HEK293 (cell line): ENCODE data around the gene DAG1.

Experiments
- KLF9 ChIP-seq: fragments of 450-650 bp; formaldehyde crosslinking; IDR thresholded peaks from 2 replicates; pipeline ENCODE4 v1.5.1; 2016; ENCODE audit warnings: missing biosample characterization, missing genetic modification characterization, low read depth
- YY1 ChIP-seq: fragments of 450-650 bp; formaldehyde crosslinking; IDR thresholded peaks from 2 replicates; pipeline ENCODE4 v1.5.1; 2018; ENCODE audit warnings: missing biosample characterization, missing genetic modification characterization
- ZNF302 ChIP-seq: fragments of 450-650 bp; formaldehyde crosslinking; IDR thresholded peaks from 2 replicates; pipeline ENCODE4 v1.5.1; 2016; ENCODE audit warnings: missing biosample characterization, missing genetic modification characterization, low read depth
- TF ChIP-seq, protein P1 (sequence below): fragments of 450-650 bp; formaldehyde crosslinking; IDR thresholded peaks from 2 replicates; pipeline ENCODE4 v1.5.1; 2016; ENCODE audit warnings: missing biosample characterization, missing genetic modification characterization
- TF ChIP-seq, protein P2 (sequence below): fragments of 450-650 bp; formaldehyde crosslinking; IDR thresholded peaks from 2 replicates; pipeline ENCODE4 v1.5.1; 2016; ENCODE audit warnings: missing biosample characterization, missing genetic modification characterization

- TF ChIP-seq, protein P1, sequence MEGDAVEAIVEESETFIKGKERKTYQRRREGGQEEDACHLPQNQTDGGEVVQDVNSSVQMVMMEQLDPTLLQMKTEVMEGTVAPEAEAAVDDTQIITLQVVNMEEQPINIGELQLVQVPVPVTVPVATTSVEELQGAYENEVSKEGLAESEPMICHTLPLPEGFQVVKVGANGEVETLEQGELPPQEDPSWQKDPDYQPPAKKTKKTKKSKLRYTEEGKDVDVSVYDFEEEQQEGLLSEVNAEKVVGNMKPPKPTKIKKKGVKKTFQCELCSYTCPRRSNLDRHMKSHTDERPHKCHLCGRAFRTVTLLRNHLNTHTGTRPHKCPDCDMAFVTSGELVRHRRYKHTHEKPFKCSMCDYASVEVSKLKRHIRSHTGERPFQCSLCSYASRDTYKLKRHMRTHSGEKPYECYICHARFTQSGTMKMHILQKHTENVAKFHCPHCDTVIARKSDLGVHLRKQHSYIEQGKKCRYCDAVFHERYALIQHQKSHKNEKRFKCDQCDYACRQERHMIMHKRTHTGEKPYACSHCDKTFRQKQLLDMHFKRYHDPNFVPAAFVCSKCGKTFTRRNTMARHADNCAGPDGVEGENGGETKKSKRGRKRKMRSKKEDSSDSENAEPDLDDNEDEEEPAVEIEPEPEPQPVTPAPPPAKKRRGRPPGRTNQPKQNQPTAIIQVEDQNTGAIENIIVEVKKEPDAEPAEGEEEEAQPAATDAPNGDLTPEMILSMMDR (tag by site-specific recombination) = no peak
- TF ChIP-seq, protein P2, sequence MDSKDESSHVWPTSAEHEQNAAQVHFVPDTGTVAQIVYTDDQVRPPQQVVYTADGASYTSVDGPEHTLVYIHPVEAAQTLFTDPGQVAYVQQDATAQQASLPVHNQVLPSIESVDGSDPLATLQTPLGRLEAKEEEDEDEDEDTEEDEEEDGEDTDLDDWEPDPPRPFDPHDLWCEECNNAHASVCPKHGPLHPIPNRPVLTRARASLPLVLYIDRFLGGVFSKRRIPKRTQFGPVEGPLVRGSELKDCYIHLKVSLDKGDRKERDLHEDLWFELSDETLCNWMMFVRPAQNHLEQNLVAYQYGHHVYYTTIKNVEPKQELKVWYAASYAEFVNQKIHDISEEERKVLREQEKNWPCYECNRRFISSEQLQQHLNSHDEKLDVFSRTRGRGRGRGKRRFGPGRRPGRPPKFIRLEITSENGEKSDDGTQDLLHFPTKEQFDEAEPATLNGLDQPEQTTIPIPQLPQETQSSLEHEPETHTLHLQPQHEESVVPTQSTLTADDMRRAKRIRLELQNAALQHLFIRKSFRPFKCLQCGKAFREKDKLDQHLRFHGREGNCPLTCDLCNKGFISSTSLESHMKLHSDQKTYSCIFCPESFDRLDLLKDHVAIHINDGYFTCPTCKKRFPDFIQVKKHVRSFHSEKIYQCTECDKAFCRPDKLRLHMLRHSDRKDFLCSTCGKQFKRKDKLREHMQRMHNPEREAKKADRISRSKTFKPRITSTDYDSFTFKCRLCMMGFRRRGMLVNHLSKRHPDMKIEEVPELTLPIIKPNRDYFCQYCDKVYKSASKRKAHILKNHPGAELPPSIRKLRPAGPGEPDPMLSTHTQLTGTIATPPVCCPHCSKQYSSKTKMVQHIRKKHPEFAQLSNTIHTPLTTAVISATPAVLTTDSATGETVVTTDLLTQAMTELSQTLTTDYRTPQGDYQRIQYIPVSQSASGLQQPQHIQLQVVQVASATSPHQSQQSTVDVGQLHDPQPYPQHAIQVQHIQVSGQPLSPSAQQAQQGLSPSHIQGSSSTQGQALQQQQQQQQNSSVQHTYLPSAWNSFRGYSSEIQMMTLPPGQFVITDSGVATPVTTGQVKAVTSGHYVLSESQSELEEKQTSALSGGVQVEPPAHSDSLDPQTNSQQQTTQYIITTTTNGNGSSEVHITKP (tag by site-specific recombination) = no peak
- TF ChIP-seq ZNF302 (tag by site-specific recombination) = no peak
- TF ChIP-seq YY1 = no peak
- peak; percentile 56; the same call in 1 of the 2 replicates for TF ChIP-seq KLF9 (tag by site-specific recombination)
Observed at GRCh38 chr3:49553692-49554632, 83.9 kb downstream of the DAG1 start, which contains the start of gene BSN.
